ENCODE measurements around the gene CUL7. TPM values are rescaled to one million over a fixed set of nuclear protein-coding genes. Genes with fewer than 3 reads are reported as not detected.
A peak's percentile ranks its signal among the peaks of the same experiment; 100 is the strongest.

CUL7 gene
- polyA plus RNA-seq (2012; ENCODE audit: insufficient read depth, insufficient read length, low read depth): 25.9 TPM

GRCh38 chr6:43053545-43054205 lies at the start of gene CUL7:
Gene CUL7 (minus strand): TSS chr6:43053851. CDS start chr6:43052788, 1,063 bp downstream.
- Histone ChIP-seq H3K9me3 (no peaks in the 10 kb centered on the region), H3K27me3 (no peaks in the 10 kb centered on the region), H3K36me3 (peaks cover 8% of the 10 kb centered on the region; the same call in 1 of the 2 replicates), H3K4me1 (peaks cover 4% of the 10 kb centered on the region; the same call in 1 of the 2 replicates), H3K4me3 (ENCODE audit: low read depth, low read length) (peak within 1 kb of the TSS; percentile 80)
- TF ChIP-seq CTCF (IDR thresholded peaks at IDR 0.05; ENCODE audit: low read depth, low read length): no peak
- DNase-seq: peak; percentile 93

GRCh38 chr6:43101497-43101896 lies 47.8 kb upstream of the CUL7 start:
- TF ChIP-seq CTCF (IDR thresholded peaks at IDR 0.05; ENCODE audit: low read depth, low read length): no peak
- Histone ChIP-seq H3K9me3 (no peaks in the 10 kb centered on the region; the same call in 1 of the 2 replicates), H3K27me3 (no peaks in the 10 kb centered on the region), H3K4me1 (peaks cover 11% of the 10 kb centered on the region), H3K36me3 (no peaks in the 10 kb centered on the region), H3K4me3 (ENCODE audit: low read depth, low read length) (no peak overlapping the region)
- no peak for DNase-seq

- TF ChIP-seq CTCF (IDR thresholded peaks at IDR 0.05; ENCODE audit: low read depth, low read length): no peak
- peaks cover 15% of the 10 kb centered on the region for H3K4me1 ChIP-seq
These were observed 43.9 kb upstream of the CUL7 start for GRCh38 chr6:43097502-43097901.

GRCh38 chr6:43097098-43097489 lies 43.4 kb upstream of the CUL7 start:
- Histone ChIP-seq H3K27me3 (no peaks in the 10 kb centered on the region), H3K36me3 (no peaks in the 10 kb centered on the region), H3K9me3 (no peaks in the 10 kb centered on the region; the same call in 1 of the 2 replicates), H3K4me1 (peaks cover 16% of the 10 kb centered on the region), H3K4me3 (ENCODE audit: low read depth, low read length) (no peak overlapping the region)
- DNase-seq: no peak
- no peak for TF ChIP-seq CTCF (IDR thresholded peaks at IDR 0.05; ENCODE audit: low read depth, low read length)

More at GRCh38 chr6:43097502-43097901, 43.9 kb upstream of the CUL7 start:
- H3K27me3 ChIP-seq: no peaks in the 10 kb centered on the region
- DNase-seq: no peak
- no peaks in the 10 kb centered on the region; the same call in 1 of the 2 replicates for H3K9me3 ChIP-seq
- H3K4me3 ChIP-seq (ENCODE audit: low read depth, low read length): no peak overlapping the region
- H3K36me3 ChIP-seq: no peaks in the 10 kb centered on the region

- no peak for DNase-seq
- Histone ChIP-seq H3K4me1 (peaks cover 16% of the 10 kb centered on the region), H3K9me3 (no peaks in the 10 kb centered on the region; the same call in 1 of the 2 replicates), H3K27me3 (no peaks in the 10 kb centered on the region), H3K36me3 (no peaks in the 10 kb centered on the region), H3K4me3 (ENCODE audit: low read depth, low read length) (no peak overlapping the region)
- TF ChIP-seq CTCF (IDR thresholded peaks at IDR 0.05; ENCODE audit: low read depth, low read length): no peak
These were observed 42.9 kb upstream of the CUL7 start for GRCh38 chr6:43096451-43097097.

GRCh38 chr6:43095939-43096338 lies 42.3 kb upstream of the CUL7 start:
- Histone ChIP-seq H3K4me1 (peaks cover 16% of the 10 kb centered on the region), H3K4me3 (ENCODE audit: low read depth, low read length) (no peak overlapping the region)
- TF ChIP-seq CTCF (IDR thresholded peaks at IDR 0.05; ENCODE audit: low read depth, low read length): no peak

More at GRCh38 chr6:43095939-43096338, 42.3 kb upstream of the CUL7 start:
- no peaks in the 10 kb centered on the region for H3K27me3 ChIP-seq
- no peaks in the 10 kb centered on the region; the same call in 1 of the 2 replicates for H3K9me3 ChIP-seq
- no peak for DNase-seq
- no peaks in the 10 kb centered on the region for H3K36me3 ChIP-seq

Data from BE2C (cell line).